ENCODE measurements around the gene C2orf76. TPM values are rescaled to one million over a fixed set of nuclear protein-coding genes. Genes with fewer than 3 reads are reported as not detected.

C2orf76 gene
- total and polyA plus RNA-seq, 10 of the 15 experiments (the other 5 are each of a cell fraction or from before 2014, with no cell fraction given) = 14.0 to 46.1 (median 25.4) TPM

DNA sequence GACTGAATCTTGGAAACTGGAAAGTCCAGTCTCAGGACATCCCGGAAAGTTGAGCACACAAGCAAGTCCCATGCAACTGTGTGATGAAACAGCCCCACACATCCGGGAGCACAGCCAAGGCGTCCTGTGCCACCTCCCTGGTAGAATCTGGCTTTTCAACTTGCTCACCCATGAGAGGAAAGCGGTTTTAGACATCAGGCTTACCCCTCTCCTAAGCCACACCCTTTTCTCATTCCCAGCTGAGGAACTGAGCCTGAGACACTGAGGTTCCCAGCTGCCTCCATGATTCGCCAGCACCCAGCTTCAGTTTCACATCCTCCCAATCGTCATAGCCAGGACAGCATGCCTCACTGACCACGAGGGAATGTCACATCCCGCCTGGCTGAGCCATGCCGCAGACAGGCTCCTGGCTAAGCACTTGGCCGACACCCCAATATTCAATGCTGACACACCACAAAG, 82.7 kb downstream of the C2orf76 start:
- ChIA-PET POLR2A (no interaction called here), RAD21 (ENCODE audit: unreplicated experiment) (no interaction called here), CTCF (no interaction called here), SMC1A (ENCODE audit: uncharacterized antibody, unreplicated experiment) (no interaction called here)
- no peak for FAIRE-seq
- no peak overlapping the region for H3K27ac ChIP-seq (ENCODE audit: control insufficient read depth, insufficient read depth)
- H3K36me3 ChIP-seq (ENCODE audit: control insufficient read depth in 2 of 2, insufficient read depth in 2 of 2, low read length in 1 of 2) = no peaks in the 10 kb centered on the region
- H3K4me1 ChIP-seq (ENCODE audit: control insufficient read depth, insufficient read depth, low read length) = no peaks in the 10 kb centered on the region
- in situ Hi-C loops (cut with MboI) = no loop called here
- H3K4me2 ChIP-seq (ENCODE audit: control insufficient read depth, insufficient read depth) = no peak overlapping the region
- no peak for ATAC-seq
- no peaks in the 10 kb centered on the region for H4K20me1 ChIP-seq (ENCODE audit: control insufficient read depth, insufficient read depth)
- H3K4me3 ChIP-seq = no peak overlapping the region
- no peak overlapping the region for H3K9ac ChIP-seq (ENCODE audit: control insufficient read depth, insufficient read depth, low read length)
- no peaks in the 10 kb centered on the region for H3K27me3 ChIP-seq (replicated peaks in 1 of 2; ENCODE audit: control insufficient read depth in 2 of 2, insufficient read depth in 2 of 2, low read length in 1 of 2)
- 41% methylated on average over 10 of the region's 10 CpGs for WGBS (ENCODE audit: insufficient coverage, insufficient replicate concordance, low lambda C conversion rate, missing lambda C conversion rate)
- H3K9me3 ChIP-seq (replicated peaks; ENCODE audit: control insufficient read depth, insufficient read depth, low read length) = no peaks in the 10 kb centered on the region
- no peak for DNase-seq (ENCODE audit: low read depth, low spot score)
- no TSS peak for BruUV-seq (replicated peaks)
- intact Hi-C loops (cut with micrococcal nuclease; ENCODE audit: unreplicated experiment) = no loop called here
- no peaks in the 10 kb centered on the region for H3K79me2 ChIP-seq (ENCODE audit: control insufficient read depth, insufficient read depth, low read length)
- H2AFZ ChIP-seq (ENCODE audit: control insufficient read depth, low read depth, low read length) = no peak overlapping the region
- TF ChIP-seq ATF3 (IDR thresholded peaks at IDR 0.05; ENCODE audit: borderline replicate concordance, extremely low read depth, low read depth, low read length) = no peak
- no peak for TF ChIP-seq SREBF1 (IDR thresholded peaks at IDR 0.05; ENCODE audit: low read length)
- TF ChIP-seq JUNB (IDR thresholded peaks at IDR 0.05) = no peak
- no peak for TF ChIP-seq STAT3 (IDR thresholded peaks at IDR 0.05; ENCODE audit: low read depth, low read length)
- TF ChIP-seq NR2F1 (conservative IDR thresholded peaks at IDR 0.05) = no peak
- no peak for TF ChIP-seq GATAD2B (conservative IDR thresholded peaks at IDR 0.05; ENCODE audit: low read depth)
- no peak for TF ChIP-seq USF1 (IDR thresholded peaks at IDR 0.05; ENCODE audit: borderline replicate concordance, extremely low read length, insufficient read depth, low read depth, low read length)
- no peak for TF ChIP-seq ZNF687 (IDR thresholded peaks at IDR 0.05)
- no peak for TF ChIP-seq ZBED1 (IDR thresholded peaks at IDR 0.05; ENCODE audit: borderline replicate concordance)
- TF ChIP-seq RUNX3 (IDR thresholded peaks at IDR 0.05; ENCODE audit: low read length) = no peak
- TF ChIP-seq SPI1 (IDR thresholded peaks at IDR 0.05; ENCODE audit: borderline replicate concordance, insufficient read depth, low read depth, low read length) = no peak
- no peak for TF ChIP-seq ZNF217 (IDR thresholded peaks at IDR 0.05)

Data from GM12878 (cell line).